ENCODE measurements around the gene TEKTIP1.

DNA sequence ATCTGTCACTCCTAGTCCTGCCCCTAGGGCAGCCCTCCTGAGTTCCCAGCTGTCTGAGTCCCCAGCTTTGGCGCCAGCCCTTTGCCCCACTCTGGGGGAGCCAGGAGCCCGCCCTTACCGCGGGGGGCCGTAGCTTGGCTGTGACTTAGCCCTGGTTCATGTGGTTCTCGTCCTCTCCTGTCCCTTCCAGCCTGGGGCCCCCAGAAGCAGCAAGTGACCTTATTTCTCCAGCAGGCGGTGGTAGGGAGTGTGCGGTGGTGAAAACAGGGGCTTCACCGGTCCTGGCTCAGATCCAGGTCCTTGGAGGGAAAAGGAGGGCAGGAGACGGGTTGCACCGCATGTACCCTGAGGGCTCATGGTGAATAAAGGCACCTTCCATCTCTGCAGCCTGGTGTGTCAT is 54.2 kb downstream of the TEKTIP1 start:
- TF ChIP-seq, protein P1, sequence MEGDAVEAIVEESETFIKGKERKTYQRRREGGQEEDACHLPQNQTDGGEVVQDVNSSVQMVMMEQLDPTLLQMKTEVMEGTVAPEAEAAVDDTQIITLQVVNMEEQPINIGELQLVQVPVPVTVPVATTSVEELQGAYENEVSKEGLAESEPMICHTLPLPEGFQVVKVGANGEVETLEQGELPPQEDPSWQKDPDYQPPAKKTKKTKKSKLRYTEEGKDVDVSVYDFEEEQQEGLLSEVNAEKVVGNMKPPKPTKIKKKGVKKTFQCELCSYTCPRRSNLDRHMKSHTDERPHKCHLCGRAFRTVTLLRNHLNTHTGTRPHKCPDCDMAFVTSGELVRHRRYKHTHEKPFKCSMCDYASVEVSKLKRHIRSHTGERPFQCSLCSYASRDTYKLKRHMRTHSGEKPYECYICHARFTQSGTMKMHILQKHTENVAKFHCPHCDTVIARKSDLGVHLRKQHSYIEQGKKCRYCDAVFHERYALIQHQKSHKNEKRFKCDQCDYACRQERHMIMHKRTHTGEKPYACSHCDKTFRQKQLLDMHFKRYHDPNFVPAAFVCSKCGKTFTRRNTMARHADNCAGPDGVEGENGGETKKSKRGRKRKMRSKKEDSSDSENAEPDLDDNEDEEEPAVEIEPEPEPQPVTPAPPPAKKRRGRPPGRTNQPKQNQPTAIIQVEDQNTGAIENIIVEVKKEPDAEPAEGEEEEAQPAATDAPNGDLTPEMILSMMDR (IDR thresholded peaks at IDR 0.05): no peak
- no peak for TF ChIP-seq POLR2A (IDR thresholded peaks at IDR 0.05)
